ENCODE measurements around the gene MED9.

The MED9 gene

GRCh38 chr17:17528696-17529652, 52.2 kb downstream of the MED9 start:
- Histone ChIP-seq H3F3A (ENCODE audit: control insufficient read depth, insufficient read depth) (no peaks in the 10 kb centered on the region), H3K79me2 (ENCODE audit: control insufficient read depth, low read length) (no peaks in the 10 kb centered on the region), H3K4me3 (ENCODE audit: low read length) (no peak overlapping the region), H3K9me2 (replicated peaks; ENCODE audit: control insufficient read depth, low read length) (no peaks in the 10 kb centered on the region), H3K27me3 (ENCODE audit: control insufficient read depth, low read length) (no peaks in the 10 kb centered on the region), H3K4me2 (ENCODE audit: low read length) (no peak overlapping the region), H3K4me1 (ENCODE audit: control insufficient read depth, low read length) (no peaks in the 10 kb centered on the region), H3K9me3 (ENCODE audit: control insufficient read depth, insufficient read depth, low read length) (no peaks in the 10 kb centered on the region), H3K27ac (ENCODE audit: low read depth, low read length) (no peak overlapping the region), H3K36me3 (ENCODE audit: control insufficient read depth, low read length) (no peaks in the 10 kb centered on the region), H4K20me1 (ENCODE audit: control insufficient read depth, insufficient read depth, low read depth, low read length) (no peaks in the 10 kb centered on the region; the same call in 1 of the 2 replicates)
- TF ChIP-seq EZH2phosphoT487 (IDR thresholded peaks at IDR 0.05; ENCODE audit: borderline replicate concordance, low read length) (no peak), CTCF (IDR thresholded peaks at IDR 0.05; ENCODE audit: low read depth, low read length, poor library complexity, severe bottlenecking) (no peak)

- H3K4me2 ChIP-seq (ENCODE audit: low read length) = no peak overlapping the region
These were observed 54.4 kb downstream of the MED9 start for GRCh38 chr17:17531156-17531555.

GRCh38 chr17:17532991-17533390, 56.2 kb downstream of the MED9 start:
- Histone ChIP-seq H3K4me2 (ENCODE audit: low read length) (no peak overlapping the region), H3K4me1 (ENCODE audit: control insufficient read depth, low read length) (no peaks in the 10 kb centered on the region), H3K27me3 (ENCODE audit: control insufficient read depth, low read length) (no peaks in the 10 kb centered on the region), H3K36me3 (ENCODE audit: control insufficient read depth, low read length) (no peaks in the 10 kb centered on the region), H3K4me3 (ENCODE audit: low read length) (no peak overlapping the region), H3K9me2 (replicated peaks; ENCODE audit: control insufficient read depth, low read length) (no peaks in the 10 kb centered on the region), H3K27ac (ENCODE audit: low read depth, low read length) (no peak overlapping the region), H3K9me3 (ENCODE audit: control insufficient read depth, insufficient read depth, low read length) (no peaks in the 10 kb centered on the region), H3K79me2 (ENCODE audit: control insufficient read depth, low read length) (no peaks in the 10 kb centered on the region), H3F3A (ENCODE audit: control insufficient read depth, insufficient read depth) (no peaks in the 10 kb centered on the region), H4K20me1 (ENCODE audit: control insufficient read depth, insufficient read depth, low read depth, low read length) (no peaks in the 10 kb centered on the region; the same call in 1 of the 2 replicates)
- TF ChIP-seq CTCF (IDR thresholded peaks at IDR 0.05; ENCODE audit: low read depth, low read length, poor library complexity, severe bottlenecking) = no peak
- no peak for TF ChIP-seq EZH2phosphoT487 (IDR thresholded peaks at IDR 0.05; ENCODE audit: borderline replicate concordance, low read length)

More at GRCh38 chr17:17531156-17531555, 54.4 kb downstream of the MED9 start:
- Histone ChIP-seq H3K4me3 (ENCODE audit: low read length) (no peak overlapping the region), H3K9me2 (replicated peaks; ENCODE audit: control insufficient read depth, low read length) (no peaks in the 10 kb centered on the region), H4K20me1 (ENCODE audit: control insufficient read depth, insufficient read depth, low read depth, low read length) (no peaks in the 10 kb centered on the region; the same call in 1 of the 2 replicates), H3F3A (ENCODE audit: control insufficient read depth, insufficient read depth) (no peaks in the 10 kb centered on the region), H3K36me3 (ENCODE audit: control insufficient read depth, low read length) (no peaks in the 10 kb centered on the region), H3K79me2 (ENCODE audit: control insufficient read depth, low read length) (no peaks in the 10 kb centered on the region), H3K27me3 (ENCODE audit: control insufficient read depth, low read length) (no peaks in the 10 kb centered on the region), H3K27ac (ENCODE audit: low read depth, low read length) (no peak overlapping the region), H3K4me1 (ENCODE audit: control insufficient read depth, low read length) (no peaks in the 10 kb centered on the region), H3K9me3 (ENCODE audit: control insufficient read depth, insufficient read depth, low read length) (no peaks in the 10 kb centered on the region)
- TF ChIP-seq CTCF (IDR thresholded peaks at IDR 0.05; ENCODE audit: low read depth, low read length, poor library complexity, severe bottlenecking) = no peak
- no peak for TF ChIP-seq EZH2phosphoT487 (IDR thresholded peaks at IDR 0.05; ENCODE audit: borderline replicate concordance, low read length)
